NCI-H1694 (cell line): ENCODE data around the gene PSMC3.
A peak's percentile ranks its signal among the peaks of the same experiment; 100 is the strongest.

Source experiments
- DNase-seq: peaks from one replicate; lab custom pipeline; 2025; lab: John Stamatoyannopoulos, UW

PSMC3 gene

GRCh38 chr11:47443028-47443700 lies 16.9 kb upstream of the PSMC3 start:
- peak; percentile 63 for DNase-seq

GRCh38 chr11:47442514-47442913 lies 16.3 kb upstream of the PSMC3 start:
- no peak for DNase-seq

GRCh38 chr11:47441421-47441820 lies 15.2 kb upstream of the PSMC3 start:
- DNase-seq: no peak

DNA sequence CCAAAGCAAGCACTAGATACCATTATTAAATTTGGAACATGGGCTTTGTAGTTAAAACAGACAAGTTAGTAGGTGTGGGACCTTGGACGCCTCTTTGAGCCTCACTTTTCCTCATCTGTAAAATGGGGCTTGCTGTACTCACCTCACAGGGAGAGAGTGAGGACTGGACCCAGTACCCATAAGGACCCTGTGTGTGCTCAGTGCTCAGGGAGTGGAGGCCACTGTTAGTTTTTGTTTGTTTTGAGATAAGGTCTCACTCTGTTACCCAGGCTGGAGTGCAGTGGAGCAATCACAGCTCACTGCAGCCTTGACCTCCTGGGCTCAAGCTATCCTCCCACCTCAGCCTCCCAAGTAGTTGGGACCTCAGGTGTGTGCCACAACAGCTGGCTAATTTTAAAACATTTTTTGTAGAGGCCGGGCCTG lies 13.8 kb upstream of the PSMC3 start:
- DNase-seq: no peak

GRCh38 chr11:47438721-47439120 lies 12.5 kb upstream of the PSMC3 start:
- DNase-seq: no peak

GRCh38 chr11:47437746-47438418 lies 11.6 kb upstream of the PSMC3 start:
- no peak for DNase-seq

- no peak for DNase-seq
Observed at GRCh38 chr11:47437218-47437745, 11.0 kb upstream of the PSMC3 start.

- DNase-seq: no peak
Observed at GRCh38 chr11:47436726-47437125, 10.5 kb upstream of the PSMC3 start.

DNA sequence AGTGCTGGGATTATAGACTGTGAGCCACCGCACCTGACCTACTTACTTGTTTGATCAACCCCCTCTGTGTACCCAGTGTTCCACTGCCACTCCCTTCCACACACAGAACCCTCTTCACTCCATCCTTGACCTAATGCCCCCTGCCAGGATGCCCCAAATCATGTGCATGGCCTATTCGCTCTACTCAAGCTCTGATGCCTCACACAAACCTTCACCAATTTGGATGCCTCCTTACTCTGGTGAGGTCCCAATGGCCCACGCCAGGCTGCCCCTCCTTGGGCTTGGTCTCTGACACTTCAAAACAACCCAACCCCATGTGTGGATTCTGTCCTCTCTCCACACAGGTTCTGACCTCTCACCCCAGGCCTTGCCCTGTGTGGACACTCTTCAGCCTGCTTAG lies 9.4 kb upstream of the PSMC3 start:
- DNase-seq: no peak

DNA sequence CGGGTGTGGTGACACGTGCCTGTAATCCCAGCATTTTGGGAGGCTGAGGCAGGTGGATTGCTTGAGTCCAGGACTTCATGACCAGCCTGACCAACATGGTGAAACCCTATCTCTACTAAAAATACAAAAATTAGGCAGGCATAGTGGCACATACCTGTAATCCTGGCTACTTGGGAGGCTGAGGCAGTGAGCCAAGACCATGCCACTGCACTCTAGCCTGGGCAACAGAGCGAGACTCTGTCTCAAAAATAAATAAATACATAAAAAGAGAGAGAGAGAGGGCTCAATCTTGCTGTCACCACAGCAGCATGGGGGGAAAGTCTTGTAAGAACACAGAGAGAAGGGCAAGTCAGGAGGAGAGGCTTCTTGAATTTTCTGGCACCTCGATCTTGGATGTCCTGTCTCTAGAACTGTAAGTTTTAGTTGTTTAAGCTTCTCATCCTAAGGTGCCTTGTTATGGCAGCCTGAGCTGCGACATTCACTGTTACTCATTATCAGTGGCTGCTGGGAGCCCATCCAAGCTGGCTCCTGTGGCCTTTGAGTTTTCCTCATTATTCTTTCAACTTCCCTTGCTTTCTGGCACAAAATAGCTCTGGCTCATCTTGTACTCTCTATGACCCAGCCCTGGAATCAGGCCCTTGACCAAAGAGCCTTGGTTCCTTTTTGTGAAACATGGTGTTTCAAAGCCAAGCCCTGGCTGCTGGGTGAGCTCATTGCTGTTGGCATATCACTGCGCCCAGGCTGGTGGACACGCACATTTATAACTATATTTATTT lies 8.0 kb upstream of the PSMC3 start:
- no peak for DNase-seq

DNA sequence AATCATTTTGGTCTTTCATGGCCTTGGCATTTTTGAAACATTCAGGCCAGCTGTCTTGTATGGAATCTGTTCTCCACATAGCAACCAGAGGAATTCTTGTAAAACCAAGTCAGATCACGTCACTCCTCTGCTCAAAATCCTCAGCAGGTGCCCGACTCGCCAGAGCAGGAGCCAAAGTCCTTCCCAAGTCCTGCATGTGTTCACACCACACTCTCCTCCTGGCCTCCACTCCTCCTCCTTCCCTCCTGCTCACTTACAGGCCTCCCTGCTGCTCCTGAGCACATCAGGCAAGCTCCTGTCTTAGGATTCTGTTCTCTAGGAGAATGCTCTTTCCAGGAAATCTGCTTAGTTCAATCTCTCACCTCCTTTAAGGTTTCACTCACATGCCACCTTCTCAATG lies 6.9 kb upstream of the PSMC3 start:
- DNase-seq: no peak

- DNase-seq: no peak
Observed at GRCh38 chr11:47431356-47432083, 5.3 kb upstream of the PSMC3 start.

- DNase-seq: no peak
Observed at GRCh38 chr11:47430524-47430923, 4.3 kb upstream of the PSMC3 start.

DNA sequence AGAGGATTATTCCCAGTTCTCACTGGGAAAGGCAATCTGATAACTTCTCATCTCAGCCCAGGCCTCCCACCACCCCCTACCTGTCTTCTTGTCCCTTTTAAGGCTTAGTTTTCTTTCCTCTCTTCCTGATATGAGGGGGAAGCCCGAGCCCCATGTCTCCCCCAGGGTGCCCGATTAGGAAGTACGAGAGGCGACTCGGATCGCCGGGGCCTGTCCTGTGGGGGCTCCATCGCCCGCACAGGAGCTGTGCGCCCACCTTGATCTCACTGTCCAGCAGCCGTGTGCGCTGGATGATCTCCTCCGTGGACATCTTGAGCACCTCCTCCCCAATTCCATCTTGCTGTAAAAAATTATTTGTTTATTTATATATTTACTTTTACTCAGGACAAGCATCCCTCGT lies 628 bp downstream of the PSMC3 start:
- DNase-seq: no peak

GRCh38 chr11:47418454-47419259 lies 7.6 kb downstream of the PSMC3 start:
- no peak for DNase-seq

GRCh38 chr11:47417712-47418111 lies 8.5 kb downstream of the PSMC3 start:
- DNase-seq: no peak

DNA sequence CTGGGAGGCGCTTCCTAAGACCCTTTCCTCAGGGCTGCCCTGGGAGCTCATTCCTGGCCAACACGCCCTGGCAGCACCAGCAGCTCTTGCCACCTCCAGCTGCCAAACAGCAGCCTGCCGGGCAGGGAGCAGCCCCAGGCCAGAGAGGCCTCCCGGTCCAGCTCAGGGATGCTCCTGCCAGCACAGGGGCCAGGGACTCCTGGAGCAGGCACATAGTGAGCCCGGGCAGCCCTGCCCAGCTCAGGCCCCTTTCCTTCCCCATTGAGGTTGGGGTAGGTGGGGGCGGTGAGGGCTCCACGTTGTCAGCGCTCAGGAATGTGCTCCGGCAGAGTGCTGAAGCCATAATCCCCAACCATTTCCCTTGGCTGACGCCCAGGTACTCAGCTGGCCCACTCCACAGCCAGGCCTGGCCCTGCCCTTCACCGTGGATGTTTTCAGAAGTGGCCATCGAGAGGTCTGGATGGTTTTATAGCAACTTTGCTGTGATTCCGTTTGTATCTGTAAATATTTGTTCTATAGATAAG lies 10.2 kb downstream of the PSMC3 start:
- no peak for DNase-seq

GRCh38 chr11:47415091-47415854 lies 11.0 kb downstream of the PSMC3 start:
- DNase-seq: no peak

DNA sequence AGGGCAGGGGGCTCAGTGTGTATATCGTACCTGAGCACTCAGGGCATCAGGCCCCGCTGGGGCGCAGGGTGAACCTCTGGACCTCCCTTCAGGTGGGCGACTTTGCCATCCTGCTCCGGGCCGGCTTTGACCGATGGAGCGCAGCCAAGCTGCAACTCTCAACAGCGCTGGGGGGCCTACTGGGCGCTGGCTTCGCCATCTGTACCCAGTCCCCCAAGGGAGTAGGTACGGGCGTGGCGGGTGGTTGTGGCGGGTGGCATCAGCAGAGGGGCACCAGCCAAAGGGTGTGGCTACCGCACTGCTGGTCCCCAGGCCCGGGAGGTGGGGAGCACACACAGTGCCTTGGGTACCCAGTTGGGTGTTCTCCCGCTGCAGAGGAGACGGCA lies 11.6 kb downstream of the PSMC3 start:
- DNase-seq: no peak
